SK-N-DZ (cell line): Measurements from ENCODE around the gene ZNF280D.

Source experiments
- DNase-seq: peaks from one replicate; pipeline ENCODE4 v3.0.0-alpha.2; 2015; ENCODE audit warnings: low spot score
- small RNA-seq, 2 experiments: library from RNA; depleted of rRNA; stranded (forward); fragments of <200 nt; gene quantifications; one replicate each; pipeline ENCODE3, GENCODE V24; 2014

Gene ZNF280D

GRCh38 chr15:56639631-56640030 lies 93.7 kb downstream of the ZNF280D start:
- DNase-seq: no peak

- DNase-seq: no peak
Observed at GRCh38 chr15:56631765-56632164, 101.5 kb downstream of the ZNF280D start.

GRCh38 chr15:56628893-56629532 lies 104.3 kb downstream of the ZNF280D start:
- DNase-seq: no peak

GRCh38 chr15:56619887-56620286 lies 113.4 kb downstream of the ZNF280D start:
- DNase-seq: no peak

- DNase-seq: no peak
Observed at GRCh38 chr15:56617628-56618027, 115.7 kb downstream of the ZNF280D start.

GRCh38 chr15:56616551-56616950 lies 116.8 kb downstream of the ZNF280D start:
- no peak for DNase-seq

GRCh38 chr15:56613811-56614210 lies 119.5 kb downstream of the ZNF280D start:
- DNase-seq: no peak

- DNase-seq: no peak
Observed at GRCh38 chr15:56608993-56609392, 124.3 kb downstream of the ZNF280D start.

- no peak for DNase-seq
Observed at GRCh38 chr15:56608140-56608778, 125.0 kb downstream of the ZNF280D start.

GRCh38 chr15:56602253-56602652 lies 131.1 kb downstream of the ZNF280D start:
- no peak for DNase-seq

GRCh38 chr15:56600380-56600779 lies 132.9 kb downstream of the ZNF280D start:
- no peak for DNase-seq

GRCh38 chr15:56598991-56599390 lies 134.3 kb downstream of the ZNF280D start:
- DNase-seq: no peak

GRCh38 chr15:56587686-56588085 lies 145.6 kb downstream of the ZNF280D start:
- DNase-seq: no peak

GRCh38 chr15:56586206-56586605 lies 147.1 kb downstream of the ZNF280D start:
- no peak for DNase-seq

- DNase-seq: no peak
Observed at GRCh38 chr15:56582785-56583184, 150.5 kb downstream of the ZNF280D start.

Small RNA genes lying within 50 kb of the gene (small RNA-seq; reads per million reads assigned to genes)
- 0 reads per million in 2 experiments for gene RF00019
